Lower leg skin (tissue), 3 donors: Measurements from ENCODE around the gene POMGNT1.

Source experiments
- CTCF ChIP-seq, 3 donors: fragments of 450-650 bp; IDR thresholded peaks; one replicate each; pipeline ENCODE4 v1.5.1; 2016; ENCODE audit warnings: antibody characterized with exemption in 3 of 3, mild to moderate bottlenecking in 3 of 3, moderate library complexity in 2 of 3
- POLR2A ChIP-seq, 2 donors: fragments of 450-650 bp; IDR thresholded peaks; one replicate each; pipeline ENCODE4 v1.6.1; 2016 to 2017; ENCODE audit warnings: antibody characterized with exemption in 2 of 2, mild to moderate bottlenecking in 1 of 2, moderate library complexity in 1 of 2

DNA sequence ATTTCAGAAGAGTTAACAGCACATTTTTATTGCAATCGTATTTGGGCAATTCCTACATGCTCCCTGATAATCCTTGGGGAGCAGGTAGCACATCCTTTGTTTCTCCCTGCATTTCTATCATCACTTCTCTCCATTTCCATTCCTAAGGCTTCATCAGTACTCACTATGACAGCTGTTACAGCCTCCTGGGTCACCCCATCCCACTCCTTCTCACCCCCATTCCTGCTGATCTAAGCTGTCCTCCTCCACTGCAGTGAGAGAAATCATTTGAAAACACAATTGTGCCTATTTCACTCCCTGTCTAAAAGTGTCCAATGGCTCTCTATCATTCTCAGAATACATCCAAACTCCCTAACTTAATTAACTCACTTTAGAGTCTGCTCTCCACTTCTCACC lies 40.3 kb downstream of the POMGNT1 start:
- TF ChIP-seq CTCF (IDR thresholded peaks at IDR 0.05) (no peak), POLR2A (IDR thresholded peaks at IDR 0.05) (no peak)
